Measurements from ENCODE around the gene TACC3. TPM values are rescaled to one million over a fixed set of nuclear protein-coding genes. Genes with fewer than 3 reads are reported as not detected.

Gene TACC3
- polyA plus RNA-seq, 1 donor from 2014 or later: 20.0 TPM

DNA sequence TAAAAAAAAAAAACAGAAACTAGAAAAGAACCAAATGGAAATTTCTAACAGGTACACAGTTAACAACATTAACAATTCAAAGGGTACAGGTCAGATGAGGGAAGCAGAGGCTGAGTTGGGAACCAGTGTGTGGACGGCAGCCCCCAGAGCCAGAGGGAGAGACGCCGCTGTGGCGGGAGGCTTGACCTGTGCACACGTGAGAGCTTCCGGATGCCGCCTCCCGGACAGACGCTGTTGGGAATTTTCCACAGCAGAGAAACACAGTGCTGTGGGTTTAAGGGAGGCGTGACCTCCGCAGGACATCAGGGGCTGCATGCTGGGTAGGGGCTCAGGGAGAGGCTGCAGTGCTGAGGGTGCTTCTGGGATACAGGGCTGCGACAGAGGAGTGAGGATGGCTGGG lies 22.2 kb downstream of the TACC3 start:
- no peaks in the 10 kb centered on the region for H3K9me3 Mint-ChIP-seq
- H3K27me3 Mint-ChIP-seq: no peaks in the 10 kb centered on the region
- no peak overlapping the region for H3K27ac Mint-ChIP-seq
- H3K36me3 Mint-ChIP-seq: peaks cover 9% of the 10 kb centered on the region
- no peaks in the 10 kb centered on the region for H3K4me1 Mint-ChIP-seq
- no peak overlapping the region for H3K4me3 Mint-ChIP-seq

DNA sequence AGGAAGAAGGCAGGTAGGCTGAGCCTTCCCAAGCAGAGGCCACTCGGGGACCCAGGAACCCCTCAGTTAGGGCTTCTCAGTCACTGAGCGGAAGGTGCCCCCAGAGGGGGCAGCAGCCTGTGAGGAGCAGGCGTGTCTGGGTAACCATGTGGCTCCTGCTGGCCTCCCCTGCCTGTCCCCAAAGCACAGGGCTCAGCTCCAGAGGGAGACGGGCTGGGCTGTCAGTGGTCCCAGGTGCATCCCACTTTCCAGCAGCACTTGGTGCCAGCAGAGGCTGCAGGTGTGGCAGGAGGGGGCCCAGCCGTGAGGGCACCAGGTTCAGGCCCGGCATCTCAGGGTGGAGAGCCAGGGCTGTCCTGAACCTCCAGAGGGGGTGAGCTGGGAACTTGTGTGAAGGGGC lies 22.7 kb downstream of the TACC3 start:
- no peaks in the 10 kb centered on the region for H3K4me1 Mint-ChIP-seq
- H3K27ac Mint-ChIP-seq: no peak overlapping the region
- H3K27me3 Mint-ChIP-seq: no peaks in the 10 kb centered on the region
- no peaks in the 10 kb centered on the region for H3K9me3 Mint-ChIP-seq
- H3K36me3 Mint-ChIP-seq: peaks cover 5% of the 10 kb centered on the region
- no peak overlapping the region for H3K4me3 Mint-ChIP-seq

DNA sequence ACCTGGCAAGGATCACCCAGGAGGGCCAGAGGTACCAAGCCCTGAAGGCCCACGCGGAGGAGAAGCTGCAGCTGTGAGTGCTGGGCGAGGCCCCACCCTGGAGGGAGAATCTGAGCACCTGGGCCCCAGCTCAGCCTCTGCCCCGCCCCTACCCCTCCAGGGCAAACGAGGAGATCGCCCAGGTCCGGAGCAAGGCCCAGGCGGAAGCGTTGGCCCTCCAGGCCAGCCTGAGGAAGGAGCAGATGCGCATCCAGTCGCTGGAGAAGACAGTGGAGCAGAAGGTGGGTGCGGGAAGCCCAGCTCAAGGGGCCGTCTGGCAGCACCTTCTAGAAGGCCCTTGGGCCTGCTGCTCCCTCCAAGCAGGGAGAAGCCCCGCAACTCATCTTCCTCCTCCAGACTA lies 23.2 kb downstream of the TACC3 start:
- Mint-ChIP-seq H3K4me1 (no peaks in the 10 kb centered on the region), H3K36me3 (peaks cover 4% of the 10 kb centered on the region), H3K4me3 (no peak overlapping the region), H3K27me3 (no peaks in the 10 kb centered on the region), H3K27ac (peak overlapping the region in 1 of 3 donors; percentile 50), H3K9me3 (no peaks in the 10 kb centered on the region)

DNA sequence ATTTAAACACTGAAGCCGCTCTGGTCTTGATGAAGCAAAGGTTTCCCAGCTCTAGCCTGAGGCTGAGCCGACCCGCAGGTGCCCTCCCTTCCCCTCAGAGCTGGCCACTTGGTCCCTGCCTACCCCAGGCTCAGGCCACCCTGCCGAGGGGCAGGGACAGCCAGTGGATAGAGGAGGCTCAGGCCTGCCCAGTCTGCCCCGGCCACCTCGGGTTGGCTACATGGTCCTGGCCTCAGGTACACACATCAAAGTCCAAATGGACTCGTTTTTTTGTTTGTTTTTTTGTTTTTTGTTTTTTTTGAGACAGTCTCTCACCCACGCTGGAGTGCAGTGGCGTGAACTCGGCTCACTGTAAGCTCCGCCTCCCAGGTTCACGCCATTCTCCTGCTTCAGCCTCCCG lies 23.8 kb downstream of the TACC3 start:
- Mint-ChIP-seq H3K36me3 (peaks cover 4% of the 10 kb centered on the region), H3K27me3 (no peaks in the 10 kb centered on the region), H3K4me1 (no peaks in the 10 kb centered on the region)

DNA sequence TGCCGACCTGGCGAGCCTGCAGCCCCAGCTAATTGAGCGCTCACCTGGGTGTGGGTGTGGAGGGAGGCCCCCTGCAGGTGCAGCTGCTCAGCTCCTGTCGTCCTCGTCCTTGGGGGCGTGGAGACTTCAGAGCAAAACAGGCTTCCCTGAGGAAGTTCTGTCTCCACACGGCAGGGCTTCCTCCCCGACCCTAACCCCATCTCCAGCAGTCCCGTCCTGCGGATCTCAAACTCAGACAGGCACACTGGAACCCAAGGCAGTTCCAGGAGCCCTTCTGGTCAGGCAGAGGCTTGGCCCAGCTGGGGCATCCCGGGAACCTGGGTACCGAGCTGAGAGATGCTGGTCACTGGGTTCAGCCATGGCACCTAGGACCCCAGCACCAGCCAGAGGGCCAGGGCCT lies 24.4 kb downstream of the TACC3 start:
- no peaks in the 10 kb centered on the region for H3K9me3 Mint-ChIP-seq
- no peaks in the 10 kb centered on the region for H3K4me1 Mint-ChIP-seq
- H3K4me3 Mint-ChIP-seq: no peak overlapping the region
- H3K27ac Mint-ChIP-seq: no peak overlapping the region
- H3K36me3 Mint-ChIP-seq: peaks cover 4% of the 10 kb centered on the region
- H3K27me3 Mint-ChIP-seq: no peaks in the 10 kb centered on the region

More for the DNA sequence above, 23.8 kb downstream of the TACC3 start:
- Mint-ChIP-seq H3K27ac (peak overlapping the region in 1 of 3 donors; percentile 50), H3K9me3 (no peaks in the 10 kb centered on the region), H3K4me3 (no peak overlapping the region)

DNA sequence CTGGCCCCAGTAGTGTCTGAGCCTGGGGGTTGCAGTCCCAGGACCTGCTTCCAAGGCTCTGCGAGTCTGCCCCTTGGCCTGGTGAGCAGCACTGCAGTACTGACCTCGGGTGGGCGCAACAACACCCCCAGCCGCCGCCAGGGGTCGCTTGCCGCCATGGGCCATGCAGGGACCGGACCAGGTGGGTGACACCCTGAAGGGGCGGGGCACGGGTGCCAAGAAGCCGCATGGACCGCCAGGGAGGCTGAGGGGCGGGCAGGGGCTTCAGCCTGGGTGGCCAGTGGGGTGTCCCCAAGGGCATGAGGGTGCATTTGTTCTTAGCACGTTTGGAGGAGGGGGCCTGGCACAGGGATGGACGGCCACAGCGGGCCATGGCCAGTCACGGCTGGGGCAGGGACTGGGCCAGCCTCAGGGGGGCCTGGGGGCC lies 25.0 kb downstream of the TACC3 start:
- Mint-ChIP-seq H3K4me3 (no peak overlapping the region), H3K27ac (no peak overlapping the region), H3K4me1 (no peaks in the 10 kb centered on the region), H3K27me3 (peaks cover 2% of the 10 kb centered on the region), H3K9me3 (no peaks in the 10 kb centered on the region), H3K36me3 (peaks cover 1% of the 10 kb centered on the region)

DNA sequence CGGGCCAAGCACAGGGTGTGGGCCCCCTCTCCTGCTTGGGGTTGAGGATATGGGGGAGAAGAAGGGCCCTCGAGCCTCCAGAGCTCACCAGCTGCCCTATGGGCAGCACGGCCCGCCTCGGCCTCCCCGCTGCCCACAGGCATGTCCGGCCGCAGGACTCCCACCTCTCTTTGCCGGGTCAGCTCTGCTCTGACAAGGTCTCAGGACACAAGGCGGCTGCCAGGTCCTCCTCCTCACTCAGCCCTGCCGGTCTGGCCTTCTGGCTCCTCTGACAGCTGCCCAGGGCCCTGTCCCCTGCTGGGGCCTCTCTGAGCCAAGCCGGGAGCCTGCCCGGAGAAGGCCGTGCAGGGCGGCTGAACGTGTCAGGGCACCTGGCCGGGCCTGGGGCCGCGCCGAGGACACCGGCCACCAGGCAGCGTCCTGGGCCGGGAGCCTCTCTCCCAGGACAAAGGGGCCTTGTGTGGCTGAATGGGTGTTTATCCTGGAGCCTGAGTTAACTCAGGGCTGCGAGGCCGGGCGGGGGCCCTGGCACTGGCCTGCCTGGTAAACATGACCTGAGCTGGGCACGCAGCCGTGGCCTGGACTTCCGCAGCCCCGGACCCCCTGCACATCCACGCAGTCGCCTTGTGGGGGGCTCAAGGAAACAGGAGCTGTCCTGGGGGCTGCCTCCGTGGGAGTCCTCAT lies 25.7 kb downstream of the TACC3 start:
- no peaks in the 10 kb centered on the region for H3K9me3 Mint-ChIP-seq
- peaks cover 2% of the 10 kb centered on the region for H3K27me3 Mint-ChIP-seq
- no peaks in the 10 kb centered on the region for H3K4me1 Mint-ChIP-seq
- no peak overlapping the region for H3K27ac Mint-ChIP-seq
- H3K4me3 Mint-ChIP-seq: no peak overlapping the region
- H3K36me3 Mint-ChIP-seq: peaks cover 1% of the 10 kb centered on the region

DNA sequence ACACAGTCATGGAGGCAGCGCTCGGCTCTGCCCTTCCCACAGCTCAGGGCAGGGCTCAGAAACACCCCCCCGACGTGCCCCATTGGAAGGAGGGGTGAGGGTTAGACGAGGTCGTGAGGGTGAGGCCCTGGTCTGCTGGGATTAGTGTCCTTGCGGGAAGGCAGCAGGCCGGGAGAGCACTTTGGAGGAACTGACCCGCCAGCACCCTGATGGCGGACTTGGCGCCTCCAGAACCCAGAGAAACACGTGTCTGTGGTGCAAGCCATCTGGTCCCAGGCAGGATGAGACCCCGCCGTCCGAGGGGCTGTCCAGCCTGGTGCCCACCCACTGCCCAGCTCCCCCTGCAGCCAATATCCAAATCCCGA lies 26.3 kb downstream of the TACC3 start:
- Mint-ChIP-seq H3K4me3 (no peak overlapping the region), H3K27ac (no peak overlapping the region), H3K36me3 (peaks cover 1% of the 10 kb centered on the region), H3K4me1 (no peaks in the 10 kb centered on the region), H3K27me3 (peaks cover 2% of the 10 kb centered on the region), H3K9me3 (no peaks in the 10 kb centered on the region)

DNA sequence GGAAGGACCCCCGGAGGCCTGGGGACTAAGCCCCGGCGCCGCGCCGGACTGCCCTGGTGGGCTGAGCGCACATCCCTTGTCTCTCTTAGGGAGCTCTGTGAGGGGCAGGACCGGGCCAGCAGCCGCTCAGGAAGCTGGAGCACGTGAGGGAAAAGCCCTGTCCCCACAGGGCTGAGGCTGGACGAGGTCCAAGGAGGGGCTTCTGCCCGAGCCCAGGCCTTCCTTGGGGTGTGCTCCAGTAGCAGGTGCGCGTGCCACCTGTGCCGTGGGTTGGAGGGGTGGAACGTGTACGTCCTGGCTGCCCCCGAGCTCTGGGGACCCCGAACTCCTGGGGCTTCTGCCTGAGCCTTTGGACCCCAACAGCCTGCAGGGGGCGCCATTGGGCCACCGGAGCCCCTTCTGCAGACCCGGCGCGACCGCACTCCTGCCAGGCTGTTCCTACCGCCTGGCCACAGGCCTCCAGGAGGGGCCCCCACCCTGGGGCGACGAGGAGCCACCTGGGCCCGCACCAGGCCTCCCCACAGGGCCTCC lies 27.2 kb downstream of the TACC3 start:
- no peak overlapping the region for H3K27ac Mint-ChIP-seq
- no peaks in the 10 kb centered on the region for H3K9me3 Mint-ChIP-seq

DNA sequence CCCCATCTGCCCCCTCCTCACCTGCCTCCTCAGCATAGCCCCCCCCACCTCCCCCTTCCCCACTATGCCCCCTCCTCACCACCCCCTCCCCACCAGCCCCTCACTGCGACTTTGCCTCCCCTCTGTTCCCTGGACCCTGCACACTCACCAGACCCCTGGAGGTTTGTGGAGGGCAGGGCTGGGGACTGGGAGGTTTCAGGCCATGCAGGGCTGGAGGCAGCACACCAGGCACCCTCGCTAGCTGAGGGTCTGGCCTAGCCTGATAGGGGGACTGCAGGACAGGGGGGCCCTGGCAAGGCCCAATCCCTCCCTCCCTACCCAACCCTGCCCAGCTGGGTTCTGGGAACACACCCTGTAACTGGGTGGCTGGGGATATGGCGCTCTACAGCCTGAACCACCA lies 28.0 kb downstream of the TACC3 start:
- Mint-ChIP-seq H3K4me1 (no peaks in the 10 kb centered on the region), H3K36me3 (peaks cover 1% of the 10 kb centered on the region), H3K27ac (no peak overlapping the region), H3K27me3 (peaks cover 2% of the 10 kb centered on the region), H3K9me3 (no peaks in the 10 kb centered on the region), H3K4me3 (no peak overlapping the region)

More for the DNA sequence above, 27.2 kb downstream of the TACC3 start:
- Mint-ChIP-seq H3K4me3 (no peak overlapping the region), H3K36me3 (peaks cover 1% of the 10 kb centered on the region), H3K4me1 (no peaks in the 10 kb centered on the region), H3K27me3 (peaks cover 2% of the 10 kb centered on the region)

DNA sequence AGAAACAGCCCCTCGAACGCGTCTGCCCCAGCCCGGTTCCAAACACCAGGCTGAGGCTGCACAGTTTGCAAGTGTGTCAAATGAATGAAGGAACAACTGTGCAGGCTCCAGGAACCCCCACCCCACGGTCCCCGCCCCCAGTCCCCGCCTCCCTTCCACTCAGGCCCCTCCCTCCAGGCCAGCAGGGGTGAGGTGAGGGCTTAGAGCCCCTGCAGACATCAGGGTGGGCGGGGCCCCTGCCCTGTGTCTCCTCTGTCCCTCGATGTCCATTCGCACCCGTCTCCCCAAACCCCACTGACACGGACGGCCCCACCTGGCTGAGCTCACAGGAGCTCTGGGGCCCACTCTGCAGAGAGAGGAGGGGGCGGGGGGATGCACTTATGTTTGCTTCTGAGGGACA lies 28.5 kb downstream of the TACC3 start:
- no peak overlapping the region for H3K27ac Mint-ChIP-seq
- H3K27me3 Mint-ChIP-seq: peaks cover 2% of the 10 kb centered on the region
- peak overlapping the region in 1 of 4 donors; percentile 39 for H3K4me3 Mint-ChIP-seq
- H3K9me3 Mint-ChIP-seq: no peaks in the 10 kb centered on the region
- no peaks in the 10 kb centered on the region for H3K4me1 Mint-ChIP-seq
- H3K36me3 Mint-ChIP-seq: peaks cover 1% of the 10 kb centered on the region

DNA sequence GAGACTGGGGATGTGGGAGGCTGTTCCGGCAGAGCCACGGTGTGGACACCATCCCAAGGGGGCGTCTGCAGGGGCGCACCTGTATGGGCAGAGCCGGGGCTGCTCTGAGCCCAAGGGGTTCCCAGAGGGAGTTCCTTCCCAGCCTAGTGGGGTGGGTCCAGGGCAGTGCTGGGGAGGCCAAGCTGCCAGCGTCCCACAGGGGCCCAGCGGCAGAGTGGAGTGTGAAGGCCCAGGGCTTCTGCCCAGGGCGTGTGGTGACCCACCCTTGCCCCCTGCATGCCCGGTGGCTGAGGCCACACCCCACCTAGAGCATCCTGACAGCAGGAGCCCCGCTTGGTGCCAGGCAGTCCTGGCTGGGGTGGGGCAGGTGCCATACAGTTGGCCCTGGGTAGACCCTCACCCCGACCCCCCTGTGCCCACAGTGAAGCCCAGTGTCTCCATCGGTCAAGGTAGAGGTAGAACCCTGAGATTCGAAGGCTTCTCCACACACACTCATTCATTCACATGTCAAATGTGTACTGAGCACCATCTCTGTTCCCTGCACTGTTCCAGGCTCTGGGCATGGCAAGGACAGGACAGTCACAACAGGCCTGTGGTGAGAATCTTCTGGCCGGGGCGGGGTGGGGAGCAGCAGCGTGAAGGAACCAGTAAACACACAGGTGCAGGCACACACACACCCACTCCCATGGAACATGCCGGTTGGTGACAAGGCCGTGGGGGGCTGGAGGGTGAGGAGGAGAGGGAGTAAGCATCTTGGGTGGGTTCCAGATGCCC lies 29.2 kb downstream of the TACC3 start:
- no peak overlapping the region for H3K4me3 Mint-ChIP-seq
- H3K27ac Mint-ChIP-seq: no peak overlapping the region
- peaks cover 2% of the 10 kb centered on the region for H3K27me3 Mint-ChIP-seq
- H3K4me1 Mint-ChIP-seq: no peaks in the 10 kb centered on the region
- no peaks in the 10 kb centered on the region for H3K36me3 Mint-ChIP-seq
- no peaks in the 10 kb centered on the region for H3K9me3 Mint-ChIP-seq

DNA sequence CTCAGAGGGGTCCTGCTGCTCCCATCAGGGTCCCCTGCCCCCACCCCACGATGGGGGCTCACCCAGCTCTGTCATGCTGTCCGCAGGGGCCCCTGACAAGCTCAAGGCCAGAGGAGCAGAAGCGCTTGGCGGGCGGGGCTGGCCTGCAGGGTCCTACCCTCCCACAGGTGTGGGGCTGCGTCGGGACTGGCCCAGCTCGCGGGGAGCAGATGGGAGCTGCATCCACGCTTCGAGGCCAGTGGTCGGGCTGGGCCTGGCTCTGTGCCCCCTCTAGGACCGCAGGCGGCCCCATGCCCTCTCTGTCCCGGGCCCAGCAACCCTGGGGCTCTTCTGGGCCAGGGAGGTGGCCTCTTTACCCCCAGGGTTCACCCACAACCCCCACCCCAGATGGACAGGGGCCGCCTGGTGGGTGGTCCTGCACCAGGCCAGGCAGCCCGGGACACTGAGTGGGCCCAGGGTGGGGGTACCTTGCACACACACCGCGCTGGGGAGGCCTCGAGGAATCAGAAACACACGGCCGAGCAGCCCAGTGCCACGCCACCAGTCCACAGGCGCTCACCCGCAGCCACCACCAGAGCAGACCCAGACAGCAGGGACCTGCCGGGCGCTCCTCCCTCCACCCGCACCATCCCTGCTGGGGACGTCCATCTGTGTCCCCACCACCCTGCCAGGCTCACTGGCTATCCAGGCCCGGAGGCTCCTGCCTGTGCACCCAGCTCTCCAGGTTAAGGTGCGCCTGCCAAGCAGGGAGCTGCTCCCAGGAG lies 30.0 kb downstream of the TACC3 start:
- Mint-ChIP-seq H3K27me3 (peaks cover 2% of the 10 kb centered on the region), H3K4me3 (no peak overlapping the region)

DNA sequence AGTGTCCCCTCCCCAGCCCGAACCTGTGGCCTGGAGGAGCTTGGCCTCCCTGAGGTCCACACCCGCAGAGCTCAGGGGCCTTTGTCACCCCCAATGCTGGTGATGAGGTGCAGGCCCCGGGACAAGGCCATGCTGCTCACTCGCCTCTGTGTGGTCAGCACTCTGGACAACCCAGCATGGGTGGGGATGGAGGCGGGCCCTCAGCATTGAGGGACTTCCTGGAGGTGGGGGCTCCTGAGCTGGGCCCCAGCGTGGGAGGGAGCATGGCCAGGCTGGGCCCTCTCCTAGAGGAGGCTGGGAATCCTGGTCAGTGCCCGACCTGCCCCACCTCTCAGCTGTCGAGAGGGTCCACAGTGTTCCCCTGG lies 30.6 kb downstream of the TACC3 start:
- Mint-ChIP-seq H3K4me3 (no peak overlapping the region), H3K27me3 (peaks cover 2% of the 10 kb centered on the region), H3K27ac (no peak overlapping the region), H3K4me1 (no peaks in the 10 kb centered on the region), H3K36me3 (no peaks in the 10 kb centered on the region), H3K9me3 (no peaks in the 10 kb centered on the region)

More for the DNA sequence above, 30.0 kb downstream of the TACC3 start:
- Mint-ChIP-seq H3K9me3 (no peaks in the 10 kb centered on the region), H3K36me3 (no peaks in the 10 kb centered on the region), H3K4me1 (no peaks in the 10 kb centered on the region), H3K27ac (no peak overlapping the region)

DNA sequence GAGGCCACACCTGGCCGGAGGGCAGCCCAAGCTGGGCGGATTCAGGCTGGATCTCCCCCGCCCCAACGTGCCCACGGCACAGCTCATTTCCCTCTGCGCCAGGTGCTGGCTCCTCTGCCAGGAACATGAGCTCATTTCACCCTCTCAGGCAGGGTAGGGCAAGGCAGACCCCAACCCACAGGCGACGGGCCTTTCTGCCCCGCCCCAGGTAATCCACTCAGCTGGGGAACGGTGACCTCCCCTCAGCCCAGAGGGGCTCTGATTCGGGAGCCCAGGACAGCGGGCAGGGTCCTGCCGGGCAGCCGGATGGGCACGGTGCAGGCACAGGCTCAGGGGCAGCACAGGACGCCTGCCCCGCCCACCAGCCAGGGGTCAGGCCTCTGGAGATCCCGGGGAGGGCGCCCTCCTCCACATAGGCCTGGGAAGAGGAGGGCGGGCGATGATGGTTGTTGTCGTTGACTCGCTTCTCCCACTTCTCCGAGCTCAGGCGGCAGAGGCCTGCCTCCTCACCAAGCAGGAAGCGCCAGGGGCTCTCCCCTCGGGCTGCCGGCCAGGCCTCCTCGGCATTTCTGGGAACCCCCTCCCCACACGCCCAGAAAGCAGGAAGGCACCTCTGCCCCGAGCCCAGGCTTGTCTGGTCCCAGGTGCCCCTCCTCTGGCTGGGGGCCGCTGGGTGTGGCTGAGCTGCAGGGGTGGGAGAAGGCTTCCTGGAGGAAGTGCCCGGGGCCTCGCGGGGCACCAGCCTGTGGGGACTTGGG lies 31.1 kb downstream of the TACC3 start:
- peaks cover 2% of the 10 kb centered on the region for H3K27me3 Mint-ChIP-seq
- H3K36me3 Mint-ChIP-seq: no peaks in the 10 kb centered on the region
- no peaks in the 10 kb centered on the region for H3K4me1 Mint-ChIP-seq
- no peak overlapping the region for H3K27ac Mint-ChIP-seq
- H3K9me3 Mint-ChIP-seq: no peaks in the 10 kb centered on the region
- H3K4me3 Mint-ChIP-seq: peak overlapping the region in 1 of 4 donors; percentile 54
